WTC11 (cell line): ENCODE data around the gene IPO4. TPM values are rescaled to one million over a fixed set of nuclear protein-coding genes. Genes with fewer than 3 reads are reported as not detected.

Source experiments
- ATAC-seq: fragments of 200-7000 bp; cut with Tn5 transposase; 2 replicates; pipeline ENCODE4 v1.10.0; 2021; ENCODE audit warnings: mild to moderate bottlenecking, moderate library complexity
- CTCF ChIA-PET: fragments of 300-600 bp; sonication (Branson Sonifier 250); formaldehyde crosslinking; loops from one replicate; lab custom pipeline; 2021; ENCODE audit warnings: antibody characterized with exemption; lab: Charles Lee
- POLR2A ChIA-PET: fragments of 350-600 bp; sonication (Branson Sonifier 250); formaldehyde crosslinking; loops from one replicate; lab custom pipeline; 2021; ENCODE audit warnings: antibody characterized with exemption; lab: Charles Lee
- DNase-seq: peaks from one replicate; pipeline ENCODE4 v3.0.0; 2021; ENCODE audit warnings: low spot score
- H3K27ac Mint-ChIP-seq: 2 replicates; pipeline ENCODE4 v1.8.0; 2021; ENCODE audit warnings: mixed read lengths
- H3K27me3 Mint-ChIP-seq: 2 replicates; pipeline ENCODE4 v1.8.0; 2021; ENCODE audit warnings: low read depth, mild to moderate bottlenecking, moderate library complexity, mixed read lengths
- H3K36me3 Mint-ChIP-seq: 2 replicates; pipeline ENCODE4 v1.8.0; 2021; ENCODE audit warnings: mixed read lengths
- H3K4me1 Mint-ChIP-seq: 2 replicates; pipeline ENCODE4 v1.8.0; 2022; ENCODE audit warnings: mixed read lengths
- H3K4me3 Mint-ChIP-seq: 2 replicates; pipeline ENCODE4 v1.8.0; 2021; ENCODE audit warnings: mild to moderate bottlenecking, moderate library complexity, mixed read lengths
- H3K9me3 Mint-ChIP-seq: 2 replicates; pipeline ENCODE4 v1.8.0; 2021; ENCODE audit warnings: mixed read lengths
- ATF3 ChIP-seq: sonication (generic); formaldehyde crosslinking; conservative IDR thresholded peaks from 2 replicates; pipeline ENCODE4 v1.8.1; 2022; ENCODE audit warnings: mild to moderate bottlenecking, missing genetic modification reagents
- FOXK1 ChIP-seq: sonication (generic); formaldehyde crosslinking; IDR thresholded peaks from 2 replicates; pipeline ENCODE4 v1.8.0; 2022; ENCODE audit warnings: mild to moderate bottlenecking, moderate library complexity, missing genetic modification reagents
- GABPB1 ChIP-seq: sonication (generic); formaldehyde crosslinking; IDR thresholded peaks from 2 replicates; pipeline ENCODE4 v1.8.1; 2023; ENCODE audit warnings: mild to moderate bottlenecking, missing genetic modification reagents
- JUN ChIP-seq: sonication (generic); formaldehyde crosslinking; IDR thresholded peaks from 2 replicates; pipeline ENCODE4 v1.8.0; 2023; ENCODE audit warnings: mild to moderate bottlenecking, missing genetic modification reagents
- PRRX2 ChIP-seq: fragments of 250-450 bp; sonication (Bioruptor Pico); IDR thresholded peaks from 2 replicates; pipeline ENCODE4 v1.8.0; 2021; ENCODE audit warnings: mild to moderate bottlenecking
- RELA ChIP-seq: sonication (generic); formaldehyde crosslinking; IDR thresholded peaks from 2 replicates; pipeline ENCODE4 v1.8.1; 2022; ENCODE audit warnings: missing genetic modification reagents, mild to moderate bottlenecking, borderline replicate concordance
- RORB ChIP-seq: fragments of 250-450 bp; sonication (Bioruptor Pico); IDR thresholded peaks from 2 replicates; pipeline ENCODE4 v1.9.0; 2021; ENCODE audit warnings: mild to moderate bottlenecking
- TP53 ChIP-seq: sonication (generic); formaldehyde crosslinking; IDR thresholded peaks from 2 replicates; pipeline ENCODE4 v1.8.1; 2023; ENCODE audit warnings: mild to moderate bottlenecking, missing genetic modification reagents
- ZNF121 ChIP-seq: sonication (generic); formaldehyde crosslinking; IDR thresholded peaks from 2 replicates; pipeline ENCODE4 v1.8.0; 2023; ENCODE audit warnings: missing genetic modification reagents
- ZNF317 ChIP-seq: sonication (generic); formaldehyde crosslinking; IDR thresholded peaks from 2 replicates; pipeline ENCODE4 v1.8.1; 2023; ENCODE audit warnings: low read depth, mild to moderate bottlenecking, moderate library complexity, missing genetic modification reagents, borderline replicate concordance
- ZNF671 ChIP-seq: fragments of 250-450 bp; sonication (Bioruptor Pico); IDR thresholded peaks from 2 replicates; pipeline ENCODE4 v1.8.0; 2021; ENCODE audit warnings: mild to moderate bottlenecking
- total RNA-seq: library from RNA; stranded (reverse); gene quantifications from 3 replicates; pipeline ENCODE4 v1.2.3, GENCODE V29; 2021
- TF ChIP-seq, protein P1 (sequence below): sonication (generic); formaldehyde crosslinking; IDR thresholded peaks from 2 replicates; pipeline ENCODE4 v1.8.0; 2023; ENCODE audit warnings: missing genetic modification reagents, mild to moderate bottlenecking, borderline replicate concordance
- TF ChIP-seq, protein P2 (sequence below): sonication (generic); formaldehyde crosslinking; IDR thresholded peaks from 2 replicates; pipeline ENCODE4 v1.8.0; 2023; ENCODE audit warnings: missing genetic modification reagents
- TF ChIP-seq, protein P3 (sequence below): sonication (generic); formaldehyde crosslinking; IDR thresholded peaks from 2 replicates; pipeline ENCODE4 v1.8.0; 2022; ENCODE audit warnings: mild to moderate bottlenecking, missing genetic modification reagents
- TF ChIP-seq, protein P4 (sequence below): sonication (generic); formaldehyde crosslinking; IDR thresholded peaks from 2 replicates; pipeline ENCODE4 v1.8.1; 2022; ENCODE audit warnings: low read depth, missing genetic modification reagents, borderline replicate concordance

IPO4 gene
- total RNA-seq, 1 experiment from 2014 or later: 128 TPM

DNA sequence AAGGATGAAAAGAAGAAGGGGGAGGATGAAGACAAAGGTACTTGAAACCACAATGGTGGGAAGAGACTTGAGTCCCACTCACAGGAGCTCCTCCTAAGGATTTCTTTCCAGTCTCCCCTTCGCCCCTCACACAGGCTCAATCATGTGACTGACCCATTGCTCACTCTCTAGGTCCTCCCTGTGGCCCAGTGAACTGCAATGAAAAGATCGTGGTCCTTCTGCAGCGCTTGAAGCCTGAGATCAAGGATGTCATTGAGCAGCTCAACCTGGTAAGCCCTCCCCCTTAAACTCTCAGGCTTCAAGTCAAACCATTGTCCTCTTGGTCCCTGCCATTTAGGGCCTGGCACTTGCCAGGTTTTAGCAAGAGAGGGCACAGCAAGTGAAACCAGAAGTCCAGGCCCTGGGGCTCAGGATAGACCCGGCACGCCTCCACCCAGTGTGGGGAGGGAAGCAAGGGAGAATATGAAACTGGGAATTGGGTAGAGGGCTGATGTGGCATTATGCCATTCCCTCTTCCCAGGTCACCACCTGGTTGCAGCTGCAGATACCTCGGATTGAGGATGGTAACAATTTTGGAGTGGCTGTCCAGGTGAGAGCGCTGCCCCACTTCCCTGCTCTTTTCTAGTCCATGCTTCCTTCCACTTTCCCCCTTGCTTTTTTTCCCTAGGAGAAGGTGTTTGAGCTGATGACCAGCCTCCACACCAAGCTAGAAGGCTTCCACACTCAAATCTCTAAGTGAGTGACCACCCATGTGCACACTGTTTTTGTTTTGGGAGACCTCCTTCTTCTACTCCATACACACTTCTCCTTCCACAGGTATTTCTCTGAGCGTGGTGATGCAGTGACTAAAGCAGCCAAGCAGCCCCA lies 50.9 kb downstream of the IPO4 start:
- TF ChIP-seq RELA (CRISPR knock-in tag) (no peak), GABPB1 (CRISPR knock-in tag) (peak; percentile 26; the same call in 1 of the 2 replicates)
- ChIA-PET POLR2A (interaction anchor here (1.0 to 1.7 kb wide), 3 partner anchors 10 to 44 kb away, joined by 3 to 5 read pairs (median 3); partner anchors contain the start of genes DCAF11, NRL and PCK2), CTCF (interaction anchor here (1.4 to 4.3 kb wide), 7 partner anchors 9 to 80 kb away, joined by 5 to 31 read pairs (median 20); partner anchors contain the start of genes DCAF11, IRF9, MDP1 and NRL)
- peaks cover 26% of the 10 kb centered on the region for H3K36me3 Mint-ChIP-seq
- peaks cover 31% of the 10 kb centered on the region for H3K4me1 Mint-ChIP-seq
- no peaks in the 10 kb centered on the region for H3K9me3 Mint-ChIP-seq
- no peak for DNase-seq
- H3K27ac Mint-ChIP-seq: peak overlapping the region; percentile 80
- no peaks in the 10 kb centered on the region; the same call in 1 of the 2 replicates for H3K27me3 Mint-ChIP-seq
- H3K4me3 Mint-ChIP-seq: peak overlapping the region; percentile 80
- no peak for ATAC-seq

GRCh38 chr14:24136684-24137528 lies 51.7 kb downstream of the IPO4 start:
- ChIA-PET POLR2A (interaction anchor here (0.5 to 1.8 kb wide), 7 partner anchors 9 to 59 kb away, joined by 3 to 15 read pairs (median 5); partner anchors contain the start of genes DCAF11, NRL, PCK2 and TM9SF1), CTCF (interaction anchor here (1.3 to 4.3 kb wide), 8 partner anchors 10 to 295 kb away, joined by 4 to 31 read pairs (median 18); partner anchors contain the start of genes DCAF11, IRF9, MDP1 and NRL)
- ATAC-seq: no peak
- Mint-ChIP-seq H3K4me3 (peak overlapping the region; percentile 80), H3K9me3 (no peaks in the 10 kb centered on the region), H3K36me3 (peaks cover 26% of the 10 kb centered on the region), H3K27ac (no peak overlapping the region), H3K4me1 (peaks cover 31% of the 10 kb centered on the region), H3K27me3 (no peaks in the 10 kb centered on the region; the same call in 1 of the 2 replicates)
- no peak for DNase-seq
- TF ChIP-seq, protein P1, sequence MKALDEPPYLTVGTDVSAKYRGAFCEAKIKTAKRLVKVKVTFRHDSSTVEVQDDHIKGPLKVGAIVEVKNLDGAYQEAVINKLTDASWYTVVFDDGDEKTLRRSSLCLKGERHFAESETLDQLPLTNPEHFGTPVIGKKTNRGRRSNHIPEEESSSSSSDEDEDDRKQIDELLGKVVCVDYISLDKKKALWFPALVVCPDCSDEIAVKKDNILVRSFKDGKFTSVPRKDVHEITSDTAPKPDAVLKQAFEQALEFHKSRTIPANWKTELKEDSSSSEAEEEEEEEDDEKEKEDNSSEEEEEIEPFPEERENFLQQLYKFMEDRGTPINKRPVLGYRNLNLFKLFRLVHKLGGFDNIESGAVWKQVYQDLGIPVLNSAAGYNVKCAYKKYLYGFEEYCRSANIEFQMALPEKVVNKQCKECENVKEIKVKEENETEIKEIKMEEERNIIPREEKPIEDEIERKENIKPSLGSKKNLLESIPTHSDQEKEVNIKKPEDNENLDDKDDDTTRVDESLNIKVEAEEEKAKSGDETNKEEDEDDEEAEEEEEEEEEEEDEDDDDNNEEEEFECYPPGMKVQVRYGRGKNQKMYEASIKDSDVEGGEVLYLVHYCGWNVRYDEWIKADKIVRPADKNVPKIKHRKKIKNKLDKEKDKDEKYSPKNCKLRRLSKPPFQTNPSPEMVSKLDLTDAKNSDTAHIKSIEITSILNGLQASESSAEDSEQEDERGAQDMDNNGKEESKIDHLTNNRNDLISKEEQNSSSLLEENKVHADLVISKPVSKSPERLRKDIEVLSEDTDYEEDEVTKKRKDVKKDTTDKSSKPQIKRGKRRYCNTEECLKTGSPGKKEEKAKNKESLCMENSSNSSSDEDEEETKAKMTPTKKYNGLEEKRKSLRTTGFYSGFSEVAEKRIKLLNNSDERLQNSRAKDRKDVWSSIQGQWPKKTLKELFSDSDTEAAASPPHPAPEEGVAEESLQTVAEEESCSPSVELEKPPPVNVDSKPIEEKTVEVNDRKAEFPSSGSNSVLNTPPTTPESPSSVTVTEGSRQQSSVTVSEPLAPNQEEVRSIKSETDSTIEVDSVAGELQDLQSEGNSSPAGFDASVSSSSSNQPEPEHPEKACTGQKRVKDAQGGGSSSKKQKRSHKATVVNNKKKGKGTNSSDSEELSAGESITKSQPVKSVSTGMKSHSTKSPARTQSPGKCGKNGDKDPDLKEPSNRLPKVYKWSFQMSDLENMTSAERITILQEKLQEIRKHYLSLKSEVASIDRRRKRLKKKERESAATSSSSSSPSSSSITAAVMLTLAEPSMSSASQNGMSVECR (CRISPR knock-in tag): 0 out of 2 replicates have a peak, but pooled peaks have one; percentile 21
- TF ChIP-seq, protein P2, sequence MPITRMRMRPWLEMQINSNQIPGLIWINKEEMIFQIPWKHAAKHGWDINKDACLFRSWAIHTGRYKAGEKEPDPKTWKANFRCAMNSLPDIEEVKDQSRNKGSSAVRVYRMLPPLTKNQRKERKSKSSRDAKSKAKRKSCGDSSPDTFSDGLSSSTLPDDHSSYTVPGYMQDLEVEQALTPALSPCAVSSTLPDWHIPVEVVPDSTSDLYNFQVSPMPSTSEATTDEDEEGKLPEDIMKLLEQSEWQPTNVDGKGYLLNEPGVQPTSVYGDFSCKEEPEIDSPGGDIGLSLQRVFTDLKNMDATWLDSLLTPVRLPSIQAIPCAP: no peak

- DNase-seq: peak; percentile 93
- Mint-ChIP-seq H3K4me3 (peak within 1 kb of the TSS; percentile 86), H3K4me1 (peaks cover 33% of the 10 kb centered on the region), H3K9me3 (no peaks in the 10 kb centered on the region), H3K27ac (peak within 1 kb of the TSS; percentile 88), H3K27me3 (no peaks in the 10 kb centered on the region; the same call in 1 of the 2 replicates), H3K36me3 (peaks cover 26% of the 10 kb centered on the region)
- ChIA-PET POLR2A (interaction anchor here (0.5 to 1.8 kb wide), 14 partner anchors 9 to 163 kb away, joined by 3 to 15 read pairs (median 3); partner anchors contain the start of genes DCAF11, DHRS1, NOP9 and NRL), CTCF (interaction anchor here (0.8 to 4.3 kb wide), 15 partner anchors 9 to 296 kb away, joined by 3 to 31 read pairs (median 5); partner anchors contain the start of genes DCAF11, IRF9, NRL and PCK2)
- peak; percentile 92 for ATAC-seq
- TF ChIP-seq TP53 (CRISPR knock-in tag) (peak; percentile 9; the same call in 1 of the 2 replicates), JUN (CRISPR knock-in tag) (no peak), FOXK1 (no peak), ATF3 (CRISPR knock-in tag) (no peak), ZNF671 (CRISPR knock-in tag) (no peak), RORB (CRISPR knock-in tag) (no peak), ZNF317 (CRISPR knock-in tag) (no peak), ZNF121 (CRISPR knock-in tag) (no peak), PRRX2 (CRISPR knock-in tag) (no peak)
- TF ChIP-seq, protein P2: peak; percentile 65; the same call in 1 of the 2 replicates
- TF ChIP-seq, protein P3, sequence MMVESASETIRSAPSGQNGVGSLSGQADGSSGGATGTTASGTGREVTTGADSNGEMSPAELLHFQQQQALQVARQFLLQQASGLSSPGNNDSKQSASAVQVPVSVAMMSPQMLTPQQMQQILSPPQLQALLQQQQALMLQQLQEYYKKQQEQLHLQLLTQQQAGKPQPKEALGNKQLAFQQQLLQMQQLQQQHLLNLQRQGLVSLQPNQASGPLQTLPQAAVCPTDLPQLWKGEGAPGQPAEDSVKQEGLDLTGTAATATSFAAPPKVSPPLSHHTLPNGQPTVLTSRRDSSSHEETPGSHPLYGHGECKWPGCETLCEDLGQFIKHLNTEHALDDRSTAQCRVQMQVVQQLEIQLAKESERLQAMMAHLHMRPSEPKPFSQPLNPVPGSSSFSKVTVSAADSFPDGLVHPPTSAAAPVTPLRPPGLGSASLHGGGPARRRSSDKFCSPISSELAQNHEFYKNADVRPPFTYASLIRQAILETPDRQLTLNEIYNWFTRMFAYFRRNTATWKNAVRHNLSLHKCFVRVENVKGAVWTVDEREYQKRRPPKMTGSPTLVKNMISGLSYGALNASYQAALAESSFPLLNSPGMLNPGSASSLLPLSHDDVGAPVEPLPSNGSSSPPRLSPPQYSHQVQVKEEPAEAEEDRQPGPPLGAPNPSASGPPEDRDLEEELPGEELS: no peak
- TF ChIP-seq, protein P4, sequence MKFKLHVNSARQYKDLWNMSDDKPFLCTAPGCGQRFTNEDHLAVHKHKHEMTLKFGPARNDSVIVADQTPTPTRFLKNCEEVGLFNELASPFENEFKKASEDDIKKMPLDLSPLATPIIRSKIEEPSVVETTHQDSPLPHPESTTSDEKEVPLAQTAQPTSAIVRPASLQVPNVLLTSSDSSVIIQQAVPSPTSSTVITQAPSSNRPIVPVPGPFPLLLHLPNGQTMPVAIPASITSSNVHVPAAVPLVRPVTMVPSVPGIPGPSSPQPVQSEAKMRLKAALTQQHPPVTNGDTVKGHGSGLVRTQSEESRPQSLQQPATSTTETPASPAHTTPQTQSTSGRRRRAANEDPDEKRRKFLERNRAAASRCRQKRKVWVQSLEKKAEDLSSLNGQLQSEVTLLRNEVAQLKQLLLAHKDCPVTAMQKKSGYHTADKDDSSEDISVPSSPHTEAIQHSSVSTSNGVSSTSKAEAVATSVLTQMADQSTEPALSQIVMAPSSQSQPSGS (CRISPR knock-in tag): no peak
Observed at GRCh38 chr14:24135834-24136683, 52.6 kb downstream of the IPO4 start, which contains the start of gene PSME1. TSS of gene PSME1 (plus strand) at chr14:24136194. CDS start at chr14:24136263, 69 bp downstream.
